GM12892 (cell line): ENCODE measurements around the gene EXOSC1. TPM values are rescaled to one million over a fixed set of nuclear protein-coding genes. Genes with fewer than 3 reads are reported as not detected.
"Not testable (repeated sequence)": the region's sequence is repeated elsewhere in the genome, so short reads cannot be mapped to it uniquely, and the experiment has no call there.

Experiments used
- DNase-seq: peaks from one replicate; pipeline ENCODE4 v3.0.0; 2011; ENCODE audit not compliant: insufficient read length
- FAIRE-seq: peaks from 2 replicates; lab custom pipeline; 2011; peaks lifted over from hg19 to GRCh38; lab: Jason Lieb, UNC
- POLR2A ChIP-seq: IDR thresholded peaks from 2 replicates; pipeline ENCODE4 v1.6.1; 2011; ENCODE audit warnings: low read depth, low read length, control low read depth
- POLR2AphosphoS5 ChIP-seq: IDR thresholded peaks from 2 replicates; pipeline ENCODE4 v1.6.1; 2011; ENCODE audit warnings: low read depth, low read length, control low read depth
- TAF1 ChIP-seq: IDR thresholded peaks from 2 replicates; pipeline ENCODE4 v1.6.1; 2011; ENCODE audit warnings: low read depth, mild to moderate bottlenecking, control low read depth, low read length, borderline replicate concordance
- polyA plus RNA-seq: library from polyadenylated mRNA; unstranded; fragments of >200 nt; gene quantifications from one replicate; pipeline ENCODE4 v1.2.1, GENCODE V29; 2012; ENCODE audit warnings: missing spikeins, inconsistent platforms; ENCODE audit not compliant: missing spikeins

Gene EXOSC1, protein sequence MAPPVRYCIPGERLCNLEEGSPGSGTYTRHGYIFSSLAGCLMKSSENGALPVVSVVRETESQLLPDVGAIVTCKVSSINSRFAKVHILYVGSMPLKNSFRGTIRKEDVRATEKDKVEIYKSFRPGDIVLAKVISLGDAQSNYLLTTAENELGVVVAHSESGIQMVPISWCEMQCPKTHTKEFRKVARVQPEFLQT
- polyA plus RNA-seq = 63.1 TPM

DNA sequence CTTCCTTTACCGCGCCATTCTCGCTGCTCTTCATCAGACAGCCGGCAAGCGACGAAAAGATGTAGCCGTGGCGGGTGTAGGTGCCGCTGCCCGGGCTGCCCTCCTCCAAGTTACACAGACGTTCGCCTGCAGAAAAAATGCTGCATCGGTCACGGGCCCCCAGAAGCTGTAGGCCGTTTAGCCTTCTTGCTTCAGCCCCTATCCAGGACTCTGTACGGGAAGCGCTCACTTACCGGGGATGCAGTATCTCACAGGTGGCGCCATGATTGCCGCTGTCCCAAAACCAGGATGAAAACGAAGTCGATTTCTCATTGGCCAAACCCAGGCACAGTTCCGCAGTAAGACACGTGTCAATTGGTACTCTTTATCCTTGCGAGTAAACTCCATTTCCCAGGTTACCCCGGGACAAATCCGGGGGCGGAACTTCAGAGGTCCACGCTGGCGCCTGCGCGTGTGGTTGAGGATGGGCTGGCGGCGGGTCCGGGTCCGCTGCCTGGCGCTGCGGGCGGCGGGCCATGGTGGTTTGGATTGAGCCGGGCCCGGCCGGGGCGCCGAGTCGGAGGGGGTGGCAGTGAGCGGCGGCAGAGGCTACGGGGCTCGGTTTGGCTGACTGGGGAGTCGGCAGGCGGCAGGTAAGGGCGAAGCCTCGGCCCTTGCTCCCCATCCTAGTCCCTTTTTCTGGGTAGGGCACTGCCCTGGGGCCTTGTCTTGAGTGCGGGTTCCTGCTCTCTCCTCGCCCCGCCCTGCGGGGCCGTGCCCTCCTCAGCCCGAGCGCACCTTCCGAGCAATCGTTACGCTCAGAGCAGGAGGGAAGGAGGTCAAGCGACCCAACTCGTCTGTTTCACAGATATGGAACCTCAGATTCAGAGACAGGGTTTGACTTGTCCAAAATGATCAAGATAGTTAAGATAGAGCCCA lies at the start of gene EXOSC1, which contains the start of gene ZDHHC16:
Gene EXOSC1 (minus strand): TSS at position 285 of the 918 bp plus-strand sequence. CDS start 21 bp downstream, at position 264.
Gene ZDHHC16 (plus strand): TSS at position 454 of the 918 bp plus-strand sequence. CDS start 5,501 bp downstream, outside the sequence.
- FAIRE-seq (peak; percentile 99), DNase-seq (peak; percentile 96)
- TF ChIP-seq POLR2A = peak; percentile 78
- TF ChIP-seq TAF1 = peak; percentile 68
- peak; percentile 85 for TF ChIP-seq POLR2AphosphoS5

DNA sequence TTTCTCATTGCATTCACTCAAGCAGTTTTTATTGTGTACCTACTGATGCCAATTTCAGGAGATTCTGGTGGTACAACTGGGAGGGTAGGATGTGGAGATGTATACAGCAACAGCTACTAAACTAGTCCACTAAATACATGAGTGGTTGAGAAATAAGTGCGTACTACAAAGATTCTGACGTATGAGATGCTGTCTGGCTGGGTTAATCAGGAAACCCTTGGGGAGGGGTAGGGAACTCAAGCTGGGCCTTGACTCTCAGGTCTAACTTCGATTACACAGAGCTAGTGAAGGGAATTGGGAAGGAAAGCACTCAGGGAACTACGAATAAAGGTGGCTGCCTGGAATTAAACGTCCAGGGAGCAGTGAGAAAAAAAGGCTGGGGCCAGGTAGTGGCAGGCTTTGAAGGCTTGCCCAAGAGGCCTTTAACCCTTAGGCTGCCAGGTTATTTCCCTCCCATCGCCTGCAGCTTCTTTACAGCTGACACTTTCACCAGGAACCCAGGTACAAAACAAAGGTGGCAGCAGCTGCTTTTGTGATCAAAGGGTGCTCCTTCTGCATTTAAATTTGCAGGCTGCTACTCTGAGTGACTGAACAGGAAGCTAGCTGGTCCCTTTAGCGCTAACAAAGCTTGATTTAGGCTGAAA lies 49.2 kb upstream of the EXOSC1 start:
- DNase-seq (no peak), FAIRE-seq (no peak)
- no peak for TF ChIP-seq POLR2AphosphoS5
- TF ChIP-seq POLR2A = no peak
- TF ChIP-seq TAF1 = no peak

DNA sequence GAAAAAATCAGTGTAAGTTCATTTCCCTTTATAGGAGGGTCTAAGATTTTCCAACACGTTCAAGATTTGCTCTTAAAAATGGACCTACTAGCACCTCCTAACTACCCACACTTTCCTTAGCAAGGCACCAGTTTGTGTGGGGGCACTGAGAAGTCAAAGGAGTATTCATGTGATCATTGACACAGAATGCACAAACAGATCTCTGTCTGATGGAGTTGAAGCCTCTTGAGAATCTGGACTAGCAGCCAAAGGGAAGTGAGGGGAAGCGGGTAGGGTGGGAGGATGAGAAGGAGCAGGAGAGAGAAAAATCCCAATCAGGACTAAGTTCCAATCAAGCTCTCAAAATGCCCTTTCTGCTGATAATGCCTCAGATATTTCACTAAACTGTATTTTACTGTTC lies 48.3 kb upstream of the EXOSC1 start:
- TF ChIP-seq TAF1 (no peak), POLR2AphosphoS5 (no peak), POLR2A (no peak)
- no peak for FAIRE-seq

DNA sequence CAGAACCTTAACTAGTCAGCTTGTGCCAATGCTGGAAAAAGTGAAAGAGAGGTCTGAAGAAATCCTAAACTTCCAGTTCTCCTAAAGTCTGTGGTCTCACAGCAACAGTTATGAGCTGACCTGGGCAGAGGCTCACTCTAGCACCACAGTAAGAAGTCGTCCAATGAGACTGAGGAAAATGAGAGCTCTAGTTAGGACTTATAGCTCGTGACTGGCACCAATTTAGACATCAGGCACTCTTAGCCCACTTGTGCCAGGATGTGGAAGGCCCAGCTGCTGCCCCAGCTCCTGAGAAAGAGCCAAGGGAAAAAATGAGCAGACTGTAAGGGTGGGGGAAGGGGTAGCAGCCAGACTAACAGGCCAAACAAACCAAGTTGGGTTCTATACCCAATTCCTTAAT lies 44.8 kb upstream of the EXOSC1 start:
- FAIRE-seq = peak; percentile 36
- TF ChIP-seq POLR2AphosphoS5 = no peak
- TF ChIP-seq POLR2A = no peak
- no peak for TF ChIP-seq TAF1
- DNase-seq = no peak

More for the DNA sequence above, 48.3 kb upstream of the EXOSC1 start:
- DNase-seq = no peak

DNA sequence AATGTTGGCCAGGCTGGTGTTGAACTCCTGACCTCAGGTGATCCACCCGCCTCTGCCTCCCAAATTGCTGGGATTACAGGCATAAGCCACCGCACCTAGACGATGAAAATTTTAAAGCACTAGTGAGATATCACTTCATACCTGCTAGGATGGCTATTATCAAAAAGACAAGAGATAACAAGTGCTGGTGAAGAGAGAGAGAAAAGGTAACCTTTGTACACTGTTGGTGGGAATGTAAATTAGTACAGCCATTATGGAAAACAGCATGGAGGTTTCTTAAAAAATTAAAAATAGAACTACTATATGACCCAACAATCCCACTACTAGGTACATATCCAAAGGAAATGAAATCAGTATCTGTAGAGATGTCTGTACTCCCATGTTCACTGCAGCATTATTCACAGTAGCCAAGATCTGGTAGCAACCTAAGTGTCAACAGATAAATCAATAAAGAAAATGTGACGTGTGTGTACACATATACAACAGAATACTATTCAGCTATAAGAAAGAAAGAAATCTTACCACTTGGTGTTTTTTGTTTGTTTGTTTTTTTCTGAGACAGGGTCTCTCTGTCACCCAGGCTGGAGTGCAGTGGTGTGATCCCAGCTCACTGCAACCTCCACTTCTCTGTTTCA lies 40.0 kb upstream of the EXOSC1 start:
- DNase-seq (no peak), FAIRE-seq (no peak)

DNA sequence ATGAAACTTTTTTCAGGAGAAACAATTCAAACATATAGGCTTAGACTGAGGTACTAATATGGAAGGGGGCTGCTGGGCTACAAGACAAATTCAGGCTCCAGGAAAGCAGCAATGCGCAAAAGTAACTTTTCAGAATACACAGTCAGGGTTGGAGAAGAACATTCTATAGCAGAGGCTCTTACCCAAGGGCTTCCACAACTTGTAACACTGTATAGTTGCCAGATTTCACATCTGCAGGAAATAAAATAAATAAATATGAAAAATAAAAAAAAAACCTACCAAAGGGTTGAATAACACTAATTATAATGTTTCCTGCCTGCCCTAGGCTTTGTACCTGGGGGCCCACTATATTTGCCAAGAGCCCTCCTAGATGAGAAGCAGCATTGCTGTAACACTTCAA lies 38.1 kb upstream of the EXOSC1 start:
- no peak for FAIRE-seq
- TF ChIP-seq POLR2A (no peak), POLR2AphosphoS5 (no peak), TAF1 (no peak)
- no peak for DNase-seq

More for the DNA sequence above, 40.0 kb upstream of the EXOSC1 start:
- TF ChIP-seq POLR2A (no peak), TAF1 (no peak), POLR2AphosphoS5 (no peak)

DNA sequence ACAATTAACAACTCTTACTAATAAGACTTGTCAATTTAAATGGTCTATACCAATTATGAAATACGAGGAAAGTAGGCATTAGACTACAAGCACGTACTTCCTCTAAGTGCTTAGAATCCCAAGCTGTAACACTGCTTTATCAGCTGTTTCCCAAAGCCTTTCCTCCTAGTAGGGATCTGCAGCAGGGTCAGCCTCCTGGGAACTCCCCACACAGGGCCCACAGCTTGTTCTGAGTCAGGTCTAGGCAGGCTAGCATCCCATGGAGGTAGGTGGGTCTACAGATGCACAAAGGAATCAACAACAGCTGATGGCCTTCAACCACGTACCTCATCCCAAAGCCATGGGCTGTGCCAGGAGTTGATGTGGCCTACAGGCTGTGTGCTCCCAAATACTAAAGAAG lies 37.7 kb upstream of the EXOSC1 start:
- FAIRE-seq = no peak
- no peak for TF ChIP-seq POLR2AphosphoS5
- no peak for TF ChIP-seq POLR2A
- TF ChIP-seq TAF1 = no peak

DNA sequence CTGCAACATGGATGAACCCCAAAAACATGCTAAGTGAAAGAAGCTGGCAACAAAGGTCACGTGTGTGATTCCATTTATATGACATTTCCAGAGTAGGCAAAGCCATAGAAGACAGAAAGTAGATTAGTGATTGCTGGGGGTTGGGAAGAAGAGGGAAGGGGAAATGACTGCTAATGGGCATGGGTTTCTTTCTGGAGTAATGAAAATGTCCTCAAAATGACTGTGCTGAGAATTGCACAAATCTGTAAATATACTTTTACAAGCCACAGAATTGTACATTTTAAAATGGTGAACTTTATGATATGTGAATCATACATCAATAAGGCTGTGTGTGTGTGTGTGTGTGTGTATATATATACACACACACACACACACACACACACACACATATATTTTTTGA lies 36.6 kb upstream of the EXOSC1 start:
- TF ChIP-seq POLR2AphosphoS5 (no peak), TAF1 (no peak), POLR2A (no peak)
- no peak for DNase-seq
- FAIRE-seq = no peak

More for the DNA sequence above, 37.7 kb upstream of the EXOSC1 start:
- DNase-seq = no peak

DNA sequence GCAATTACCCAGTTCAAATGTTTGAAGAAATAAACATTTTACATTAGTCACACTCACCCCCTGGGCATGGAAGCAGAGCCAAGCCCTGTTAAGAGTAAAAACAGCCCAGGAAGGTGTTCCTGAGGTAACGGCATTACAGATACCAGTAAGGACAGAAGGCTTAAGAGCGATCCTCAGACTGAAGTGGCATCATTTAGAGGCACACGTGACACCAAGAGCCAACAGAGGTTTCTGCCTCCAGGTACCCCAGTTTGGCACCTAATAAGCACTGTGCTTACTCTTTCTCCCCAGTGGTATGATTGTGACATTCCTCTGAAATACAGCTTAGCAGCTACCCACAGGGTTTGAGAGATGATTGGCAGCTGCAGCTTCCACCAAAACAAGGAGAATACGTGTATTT lies 35.3 kb upstream of the EXOSC1 start:
- FAIRE-seq (no peak), DNase-seq (no peak)

DNA sequence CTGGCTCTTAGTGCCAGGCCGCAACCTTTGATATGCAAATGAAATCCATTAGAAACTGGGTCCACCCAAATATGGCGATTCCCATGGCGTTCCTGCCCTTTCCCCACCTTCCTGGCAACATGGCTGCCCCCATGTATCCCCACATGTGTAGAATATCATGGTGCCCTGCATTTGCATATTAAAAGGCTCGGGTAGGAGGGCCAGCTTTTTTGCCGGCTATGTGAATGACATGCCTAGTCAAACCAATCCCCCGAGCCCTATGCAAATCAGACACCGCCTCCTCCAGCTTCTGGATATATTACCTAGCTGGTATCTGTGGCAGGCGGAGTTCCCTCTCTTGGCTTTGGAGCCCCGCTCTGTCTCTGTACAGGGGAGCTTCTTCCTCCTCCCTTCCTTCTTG lies 34.1 kb upstream of the EXOSC1 start:
- DNase-seq (no peak), FAIRE-seq (no peak)
- TF ChIP-seq POLR2A (no peak), TAF1 (no peak), POLR2AphosphoS5 (no peak)

More for the DNA sequence above, 35.3 kb upstream of the EXOSC1 start:
- no peak for TF ChIP-seq TAF1
- no peak for TF ChIP-seq POLR2AphosphoS5
- no peak for TF ChIP-seq POLR2A

DNA sequence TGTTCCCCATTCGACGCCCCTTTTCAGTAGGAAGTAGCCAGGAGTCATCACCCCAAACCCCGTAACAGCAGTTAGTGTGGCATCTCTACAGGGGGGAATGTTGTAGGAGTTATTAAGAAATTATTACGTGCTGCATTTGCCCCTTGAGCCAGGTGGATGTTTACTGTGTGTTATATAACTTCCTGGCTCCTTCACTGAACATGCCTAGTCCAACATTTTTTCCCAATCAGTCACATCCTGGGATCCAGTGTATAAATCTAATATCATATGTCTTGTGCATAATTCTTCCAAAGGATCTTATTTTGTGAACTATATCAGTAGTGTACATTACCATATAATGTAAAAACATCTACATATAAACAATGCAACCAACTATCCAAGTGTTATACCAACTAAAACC lies 33.6 kb upstream of the EXOSC1 start:
- DNase-seq = not testable (repeated sequence)

More for the DNA sequence above, 33.6 kb upstream of the EXOSC1 start:
- FAIRE-seq = not testable (repeated sequence)
